NCI-H187 (cell line): Measurements from ENCODE around the gene SORCS2.

Experiments
- DNase-seq, 2 experiments: peaks; one replicate each; lab custom pipeline; 2025; lab: John Stamatoyannopoulos, UW

SORCS2 gene

DNA sequence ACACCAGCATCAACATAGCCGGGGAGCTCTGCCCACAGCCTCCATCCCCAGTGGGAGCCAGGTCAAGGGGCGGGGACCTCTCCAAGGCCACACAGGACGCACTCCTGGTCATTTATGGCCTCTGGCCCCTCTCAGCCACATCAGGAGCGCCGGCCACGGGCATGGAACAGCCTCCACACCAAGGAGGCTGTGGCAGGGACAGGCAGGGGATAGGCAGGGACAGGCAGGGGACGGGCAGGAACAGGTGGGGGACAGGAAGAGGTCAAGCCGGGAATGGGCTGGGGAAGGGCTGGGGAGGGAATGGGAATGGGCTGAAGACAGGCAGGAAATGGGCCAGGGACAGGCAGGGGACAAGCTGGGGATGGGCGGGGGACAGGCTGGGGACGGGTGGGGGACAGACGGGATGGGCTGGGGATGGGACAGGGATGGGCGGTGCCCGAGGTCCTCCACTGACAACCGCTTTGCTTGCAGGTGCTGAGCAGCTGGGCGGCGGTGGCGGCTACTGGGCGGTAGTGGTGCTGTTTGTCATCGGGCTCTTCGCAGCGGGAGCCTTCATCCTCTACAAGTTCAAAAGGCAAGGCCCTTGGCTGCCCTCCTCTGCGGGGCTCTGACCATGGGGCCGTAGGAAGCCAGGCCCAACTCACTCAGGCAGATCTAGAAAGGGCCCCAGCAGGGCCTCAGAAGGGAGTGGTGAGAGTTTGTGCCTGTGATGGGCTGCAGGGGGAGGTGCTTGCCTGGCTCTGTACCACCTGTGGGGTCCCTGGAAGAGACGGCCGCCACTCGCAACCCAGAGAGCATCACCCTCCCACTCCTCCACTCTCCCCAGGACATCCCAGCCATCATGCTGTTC, 541.7 kb downstream of the SORCS2 start:
- no peak for DNase-seq

DNA sequence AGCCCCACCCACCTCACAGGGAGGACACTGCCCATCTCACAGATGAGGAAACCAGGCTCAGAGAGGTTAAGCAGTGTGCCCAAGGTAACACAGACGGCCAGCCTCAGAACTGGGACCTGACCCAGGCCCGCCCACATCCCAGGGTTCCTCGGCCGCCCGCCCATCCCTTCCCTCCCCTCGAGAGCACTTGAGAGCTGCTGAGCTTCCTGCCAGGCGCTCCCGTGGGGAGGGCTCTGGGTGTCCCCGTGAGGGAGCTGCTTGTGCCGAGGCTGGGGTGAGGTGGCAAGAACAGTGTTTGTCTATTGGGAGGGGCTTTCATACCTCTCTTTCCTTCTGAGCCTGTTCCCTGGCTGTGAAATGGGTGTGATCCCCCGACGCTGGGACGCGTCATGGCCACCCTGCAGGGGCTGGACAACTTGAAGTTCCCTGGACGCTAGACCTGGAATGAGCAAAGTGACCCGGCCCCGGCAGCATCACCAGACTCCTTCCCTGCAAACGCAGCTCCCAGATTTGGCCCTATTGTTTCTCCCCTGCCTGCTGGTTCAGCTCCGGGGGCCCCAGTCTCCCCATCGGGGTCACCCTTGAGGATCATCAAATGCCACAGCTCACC, 542.4 kb downstream of the SORCS2 start:
- no peak for DNase-seq

DNA sequence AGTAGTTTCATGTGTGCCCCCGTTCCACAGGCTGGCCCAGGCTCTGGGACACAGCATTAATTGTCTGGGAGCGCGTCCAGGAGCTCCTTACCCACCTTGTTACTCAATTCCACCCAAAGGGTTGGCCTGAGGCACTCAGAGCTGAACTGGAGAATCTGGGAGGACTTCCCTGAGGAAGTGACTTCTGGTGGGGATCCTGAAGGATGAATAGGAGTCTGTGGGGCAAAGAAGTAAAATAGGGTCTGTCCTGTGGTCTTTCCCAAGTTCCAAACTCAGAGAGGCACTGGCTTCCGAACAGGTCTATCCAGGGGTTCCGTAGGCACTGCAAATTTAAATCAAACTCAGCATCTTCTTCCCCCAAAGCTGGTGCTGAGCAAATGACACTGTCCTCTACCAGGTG, 543.1 kb downstream of the SORCS2 start:
- DNase-seq, result no peak

DNA sequence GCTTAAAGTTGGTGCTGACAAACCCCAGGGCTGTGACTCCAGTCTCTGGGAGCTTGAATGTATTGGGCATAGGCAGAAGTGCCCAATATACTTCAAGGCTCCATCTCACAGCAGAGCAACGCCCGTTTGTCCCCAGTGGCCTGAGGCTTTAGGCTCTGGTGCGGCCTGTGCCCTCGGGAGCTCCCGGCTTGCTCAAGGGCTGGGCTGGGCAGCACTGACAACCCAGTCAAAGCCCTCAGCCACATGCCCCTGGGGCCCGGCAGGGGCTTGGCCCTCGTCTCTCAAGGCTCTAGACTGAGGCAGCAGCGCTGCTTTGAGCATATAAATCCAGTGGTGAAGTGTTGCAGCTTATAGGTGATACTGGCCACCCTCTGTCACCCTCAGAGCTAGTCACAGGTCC, 543.6 kb downstream of the SORCS2 start:
- no peak for DNase-seq

DNA sequence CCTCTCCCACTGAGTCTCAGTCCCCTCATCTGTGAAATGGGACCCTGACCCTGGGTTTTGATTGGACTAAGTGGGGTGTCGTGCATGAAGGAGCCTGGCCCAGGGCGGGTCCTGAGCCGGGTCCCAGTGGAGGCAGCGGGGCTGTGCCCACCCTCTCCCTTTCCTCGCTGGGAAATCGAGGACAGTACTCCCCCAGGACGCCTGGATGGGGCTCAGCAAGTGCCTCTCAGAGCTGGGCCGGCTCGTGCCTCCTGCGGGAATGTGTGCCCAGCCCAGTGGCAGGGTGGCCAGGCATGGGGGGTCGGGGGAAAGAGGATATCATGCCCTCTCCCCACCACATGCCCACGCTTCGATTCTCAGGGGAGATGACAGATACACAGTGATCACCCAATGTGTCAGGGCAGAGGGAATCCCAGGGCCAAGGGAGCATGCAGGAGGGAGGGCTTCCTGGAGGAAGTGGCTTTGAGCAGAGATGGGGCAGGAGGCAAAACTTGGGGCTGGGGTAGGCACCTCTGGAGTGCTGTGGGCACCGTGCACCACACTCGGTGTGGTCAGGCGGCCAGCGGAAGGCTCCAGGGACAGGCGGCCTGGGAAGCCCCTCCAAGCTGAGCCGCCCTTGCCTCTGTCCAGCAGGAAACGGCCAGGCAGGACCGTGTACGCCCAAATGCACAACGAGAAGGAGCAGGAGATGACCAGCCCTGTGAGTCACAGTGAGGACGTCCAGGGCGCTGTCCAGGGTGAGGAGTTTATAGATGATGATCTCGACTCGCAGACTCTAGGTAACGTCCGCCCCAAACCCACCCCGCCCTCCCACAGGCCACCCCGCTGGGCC, 544.3 kb downstream of the SORCS2 start:
- DNase-seq, result no peak

DNA sequence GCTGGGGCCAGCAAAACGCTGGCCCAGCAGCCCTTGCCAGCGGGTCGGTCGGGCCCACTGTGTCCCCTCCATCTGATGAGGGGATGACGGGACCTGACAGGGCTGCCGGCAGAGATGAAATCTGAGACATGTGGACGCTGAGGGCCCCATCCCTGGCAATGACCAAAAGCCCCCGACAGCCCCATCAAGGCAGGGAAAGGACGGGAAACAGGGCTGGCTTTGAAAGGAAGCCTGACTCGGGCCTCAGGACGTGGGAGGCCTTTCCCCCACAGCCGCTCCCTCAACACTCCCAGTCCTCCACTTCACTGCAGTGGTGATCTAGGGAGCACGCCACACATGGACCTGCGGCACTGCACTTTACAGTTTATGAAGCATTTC, 544.9 kb downstream of the SORCS2 start:
- DNase-seq, result no peak

DNA sequence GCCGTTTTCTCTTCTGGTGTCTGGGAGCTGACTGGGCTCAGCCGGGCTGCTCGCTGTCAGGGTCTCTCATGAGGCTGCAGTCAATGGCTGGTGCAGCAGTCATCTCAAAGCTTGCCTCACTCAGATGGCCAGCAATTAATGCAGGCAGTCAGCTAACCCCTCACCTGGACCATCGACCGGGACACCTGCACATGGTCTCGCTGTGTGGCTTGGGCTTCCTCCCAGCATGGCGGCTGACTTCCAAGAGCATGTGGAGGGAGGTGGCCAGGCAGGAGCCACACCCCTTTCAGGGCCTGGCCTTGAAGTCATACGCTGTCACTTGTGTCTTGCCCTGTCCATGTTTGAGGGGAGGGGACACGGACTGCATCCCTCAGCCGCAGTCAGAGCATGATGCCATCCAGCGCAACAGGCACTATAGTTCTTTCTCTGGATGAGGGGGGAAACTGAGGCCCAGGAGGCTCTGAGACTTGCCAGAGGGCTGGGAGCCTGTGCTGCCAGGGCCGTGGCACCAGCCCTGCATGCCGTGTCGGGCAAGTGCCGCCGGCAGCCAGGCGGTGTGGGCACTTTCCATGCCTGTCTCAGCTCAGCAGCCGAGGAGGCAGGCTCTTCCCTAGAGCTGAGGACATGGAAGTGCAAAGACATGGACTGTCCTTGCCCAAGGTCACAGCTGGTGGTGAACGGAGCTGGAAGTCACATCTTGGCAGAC, 545.6 kb downstream of the SORCS2 start:
- no peak for DNase-seq

DNA sequence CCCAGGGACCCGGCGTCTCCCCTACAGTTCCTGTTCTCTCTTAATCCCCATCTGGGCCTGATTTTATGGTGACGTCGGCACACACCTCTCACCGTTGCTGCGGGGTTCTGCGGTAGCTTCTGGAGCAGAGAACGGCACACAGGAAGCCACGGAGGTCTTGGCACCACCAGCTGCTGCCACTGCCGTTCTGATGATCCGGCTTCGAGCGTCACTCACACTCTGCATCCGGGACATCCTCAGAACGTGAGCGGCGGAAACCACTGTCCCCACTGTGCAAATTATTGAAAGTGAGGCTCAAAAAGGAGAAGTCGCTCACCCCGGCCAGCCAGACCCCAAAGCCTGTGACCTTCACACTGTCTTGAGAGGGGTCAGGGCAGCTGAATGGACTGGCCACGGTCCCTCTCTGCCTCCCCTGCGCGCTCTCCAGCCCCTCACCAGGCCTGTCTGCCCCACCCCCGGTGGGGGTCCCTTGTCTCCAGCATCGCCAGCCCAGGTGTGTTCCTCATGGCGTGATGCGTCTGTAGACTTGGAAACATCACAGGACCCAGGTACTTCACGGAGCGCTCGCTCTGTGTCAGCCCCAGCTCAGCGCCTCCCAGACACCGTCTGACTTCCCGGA, 546.2 kb downstream of the SORCS2 start:
- no peak for DNase-seq

DNA sequence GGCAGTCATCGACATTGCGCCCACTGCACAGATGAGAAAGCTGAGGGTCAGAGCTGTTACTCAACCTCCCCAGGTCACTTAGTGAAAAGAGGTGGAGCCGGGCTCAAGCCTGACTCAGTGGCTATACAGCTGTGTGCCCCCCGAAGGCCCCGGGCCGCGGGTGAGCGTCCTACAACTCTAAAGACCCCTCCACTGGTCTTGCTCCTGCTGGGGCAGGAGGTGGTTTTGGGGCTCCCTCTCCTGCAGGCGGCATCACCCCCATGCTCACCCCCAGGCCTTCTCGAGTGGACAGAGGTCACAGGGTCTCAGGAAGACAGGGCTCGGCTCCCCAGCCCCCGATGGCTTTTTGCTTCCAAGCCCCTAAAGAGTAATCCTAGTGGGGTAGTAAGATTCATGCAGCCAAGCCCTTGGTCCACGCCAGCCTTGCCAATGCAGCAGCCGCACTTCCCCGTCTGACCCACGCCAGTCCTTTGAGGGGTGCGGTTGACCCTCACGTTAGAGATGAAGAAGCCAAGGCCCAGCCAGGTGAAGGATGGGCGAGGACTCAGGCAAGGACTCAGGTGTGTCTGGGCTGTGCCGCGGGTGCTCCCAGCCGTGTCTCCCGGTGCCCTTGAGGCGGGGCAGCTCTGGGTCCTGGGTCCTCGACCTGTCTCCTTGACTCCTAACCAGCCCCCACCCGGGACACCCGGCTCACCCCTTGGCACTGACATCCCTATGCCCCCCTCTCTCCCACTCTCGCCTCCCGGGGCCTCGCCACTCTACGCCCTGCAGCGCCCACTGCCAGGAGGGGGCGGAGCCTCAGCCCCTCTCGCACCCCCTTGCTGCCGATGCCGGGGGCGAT, 547.0 kb downstream of the SORCS2 start:
- DNase-seq, result no peak

DNA sequence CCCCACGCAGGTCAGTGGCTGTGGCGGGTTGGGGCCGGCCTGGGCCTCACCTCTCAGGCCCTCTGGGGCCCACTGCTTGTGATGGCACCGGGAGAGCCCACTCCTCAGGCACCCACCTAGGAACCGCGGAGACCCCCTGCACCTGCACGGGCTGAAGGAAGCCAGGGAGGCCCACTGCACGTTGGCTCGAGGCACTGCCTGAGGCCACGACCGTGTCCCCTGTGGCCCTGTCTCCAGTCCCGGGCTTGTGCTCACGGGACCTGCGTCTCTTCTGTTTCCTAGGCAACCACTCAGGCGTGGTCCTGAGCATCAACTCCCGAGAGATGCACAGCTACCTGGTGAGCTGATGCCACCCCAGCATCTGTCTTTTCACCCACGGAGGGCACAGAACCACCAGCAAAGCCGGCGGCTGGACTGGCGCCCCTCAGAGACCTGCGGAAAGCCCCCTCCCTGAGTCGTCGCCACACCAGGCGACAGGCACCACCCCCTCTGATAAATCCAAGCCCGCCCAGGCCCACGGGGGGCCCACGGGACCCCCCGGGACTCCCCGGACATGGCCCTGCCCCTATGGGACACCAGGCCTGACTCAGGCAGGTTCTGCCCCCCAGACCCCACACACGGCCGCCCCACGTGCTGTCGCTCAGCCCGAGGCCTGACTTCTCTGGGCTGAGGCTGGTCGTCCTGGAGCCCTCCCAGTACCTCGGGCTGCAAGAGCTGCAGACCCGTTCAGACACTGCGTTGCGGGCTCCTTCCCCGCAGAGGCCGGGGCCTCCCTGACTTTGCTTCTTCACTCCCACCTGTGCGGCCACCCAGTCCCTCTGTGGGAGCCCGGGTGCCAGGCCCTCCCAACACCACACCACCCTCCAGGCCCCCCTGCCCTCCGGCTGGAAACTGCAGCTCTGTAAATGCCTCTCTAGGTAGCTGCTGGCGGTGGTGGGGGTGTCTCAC, 547.9 kb downstream of the SORCS2 start:
- DNase-seq, result no peak

DNA sequence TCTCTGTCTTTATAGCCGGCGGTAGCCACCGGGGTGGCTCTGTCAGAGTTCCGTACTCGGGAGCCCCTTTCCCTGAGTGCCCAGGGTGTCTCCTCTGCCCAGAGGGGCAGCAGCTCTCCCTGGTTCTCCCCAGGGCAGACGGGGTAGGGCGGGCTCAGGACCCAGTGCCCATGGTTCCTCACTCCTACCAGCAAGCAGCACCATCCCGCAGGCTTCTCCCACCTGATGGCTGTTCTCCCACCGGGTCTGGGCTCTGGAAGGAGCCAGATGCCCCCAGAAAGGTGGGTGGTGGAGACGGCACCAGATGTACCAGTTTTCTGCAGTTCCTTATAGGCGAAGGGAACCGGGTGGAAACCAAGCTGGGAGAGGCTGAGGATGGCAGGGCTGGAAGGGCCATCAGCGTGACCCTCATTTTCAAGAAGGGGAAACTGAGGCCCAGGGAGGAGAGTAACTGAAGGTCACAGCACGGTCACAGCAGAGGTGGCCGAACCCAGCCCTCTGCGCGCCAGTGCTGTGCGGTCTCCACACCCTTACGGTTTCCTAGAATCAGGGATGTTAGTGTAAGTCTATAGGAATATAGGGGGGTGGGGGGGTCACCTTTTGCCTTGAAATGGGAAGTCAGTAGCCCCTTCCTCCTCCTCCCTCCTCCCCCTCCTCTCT, 548.7 kb downstream of the SORCS2 start:
- no peak for DNase-seq

DNA sequence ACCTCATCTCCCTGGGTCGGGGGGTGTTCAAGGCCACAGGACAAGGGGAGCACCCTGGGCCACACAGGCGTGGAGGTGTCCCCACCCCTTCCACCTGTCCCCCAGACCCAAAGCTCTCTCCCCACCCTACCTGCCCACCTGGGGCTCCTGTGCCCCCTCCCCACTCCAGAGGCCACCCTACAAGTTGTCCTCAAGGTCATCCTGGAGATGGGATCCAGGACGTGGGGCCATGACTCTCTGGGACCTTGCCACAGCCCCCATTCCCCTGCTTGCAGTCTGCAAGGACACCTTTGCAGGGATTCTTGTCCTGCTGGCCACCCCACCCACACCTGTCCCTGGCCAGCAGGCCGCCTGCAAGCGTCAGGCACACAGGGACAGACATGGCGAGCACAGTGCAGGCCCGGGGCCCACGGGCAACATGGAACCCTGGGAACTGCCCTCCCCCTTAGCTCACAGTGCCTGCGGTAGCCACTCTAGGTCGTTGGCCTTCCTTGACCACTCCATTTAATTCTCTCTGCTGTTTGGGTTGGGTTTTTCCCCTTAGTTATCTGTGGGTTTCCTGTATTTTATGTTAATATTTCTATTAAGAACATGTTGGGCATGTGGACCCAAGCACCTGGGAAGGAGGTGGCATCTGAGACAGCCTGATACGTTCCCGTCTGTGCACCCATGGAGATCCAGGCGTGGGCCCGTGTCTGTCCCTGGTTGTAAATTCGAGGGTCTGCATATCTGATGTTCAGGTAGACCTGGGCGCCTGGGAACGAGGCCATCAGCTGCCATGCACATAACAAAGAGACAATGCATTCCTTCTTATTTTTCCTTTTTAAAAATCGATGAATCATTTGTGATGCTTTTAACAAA, 549.8 kb downstream of the SORCS2 start:
- no peak for DNase-seq

DNA sequence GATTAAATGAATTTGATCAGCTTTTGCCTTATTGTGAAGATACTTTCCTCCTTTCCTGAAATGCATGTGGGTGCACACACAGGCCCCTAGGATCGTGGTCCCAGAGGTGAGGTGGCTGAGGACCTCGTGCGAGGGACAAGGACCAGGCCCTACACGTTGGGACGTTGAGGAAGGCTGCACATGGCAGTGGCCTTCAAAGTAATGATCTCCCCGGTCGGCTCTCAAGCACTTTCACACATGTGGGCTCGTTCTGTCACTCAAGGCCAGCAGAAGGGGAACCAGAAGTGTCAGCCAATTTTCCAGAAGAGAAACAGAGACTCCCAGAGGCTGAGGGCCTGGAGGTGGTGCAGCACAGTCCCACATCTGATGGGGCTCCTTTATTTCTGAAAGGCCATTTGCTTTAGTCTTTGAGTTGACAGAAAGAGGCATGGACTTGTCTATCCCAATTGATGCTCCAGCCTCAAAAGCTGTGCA, 550.5 kb downstream of the SORCS2 start:
- no peak for DNase-seq

DNA sequence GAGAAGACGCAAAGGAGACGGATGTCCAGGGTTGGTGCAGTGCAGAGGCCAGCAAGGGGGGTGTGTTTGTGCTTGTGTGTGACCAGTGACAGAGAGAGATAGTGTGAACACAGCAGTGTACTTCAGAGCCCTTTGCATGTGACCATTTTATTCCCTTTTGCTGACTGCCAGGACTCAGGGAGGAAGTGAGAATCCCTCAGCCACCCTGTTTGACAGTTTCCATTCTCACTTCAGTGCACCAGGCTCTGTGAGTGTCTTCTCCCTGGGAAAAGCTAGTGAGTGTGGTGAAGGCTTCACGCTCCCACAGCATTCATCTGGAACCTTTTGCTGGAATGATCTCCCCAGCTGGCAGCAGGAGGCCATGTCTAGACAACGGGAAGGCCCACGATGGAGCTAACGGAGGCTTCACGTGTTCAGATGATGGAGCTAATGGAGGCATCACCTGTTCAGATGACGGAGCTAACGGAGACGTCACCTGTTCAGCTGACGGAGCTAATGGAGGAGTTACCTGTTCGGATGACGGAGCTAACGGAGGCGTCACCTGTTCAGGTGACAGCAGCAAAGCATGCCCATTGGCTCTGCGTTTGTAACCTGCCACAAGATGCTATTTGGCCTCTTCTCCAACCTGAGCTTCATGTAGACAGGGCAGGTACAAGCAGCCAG, 551.9 kb downstream of the SORCS2 start:
- no peak for DNase-seq

DNA sequence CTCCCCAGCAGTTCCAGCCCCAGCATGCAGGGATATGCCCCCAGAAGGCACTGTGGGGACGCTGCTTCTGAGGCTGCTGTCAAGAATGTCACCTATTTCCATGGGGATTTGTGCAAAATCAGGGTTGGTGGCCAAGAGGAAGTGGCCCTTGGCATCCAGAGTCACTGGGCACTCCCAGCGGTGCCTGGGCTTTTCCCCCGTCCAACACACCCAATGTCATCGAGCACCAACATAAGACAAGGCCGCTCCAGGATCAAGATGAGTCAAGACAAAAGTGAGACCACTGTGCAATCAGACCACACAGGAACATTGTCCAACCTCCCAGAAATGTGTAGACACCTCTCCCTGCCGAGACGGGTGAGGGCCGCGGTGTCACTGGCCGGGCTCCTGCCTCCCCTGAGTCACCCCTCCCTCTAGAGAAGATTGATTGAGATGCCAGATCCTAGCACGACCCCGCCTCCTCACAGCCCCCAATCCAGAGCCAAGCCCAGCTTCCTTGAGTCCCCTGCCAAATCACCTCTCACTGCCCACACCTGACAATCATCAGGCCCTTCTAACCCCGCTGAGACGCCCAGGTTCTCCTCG, 553.1 kb downstream of the SORCS2 start:
- no peak for DNase-seq

DNA sequence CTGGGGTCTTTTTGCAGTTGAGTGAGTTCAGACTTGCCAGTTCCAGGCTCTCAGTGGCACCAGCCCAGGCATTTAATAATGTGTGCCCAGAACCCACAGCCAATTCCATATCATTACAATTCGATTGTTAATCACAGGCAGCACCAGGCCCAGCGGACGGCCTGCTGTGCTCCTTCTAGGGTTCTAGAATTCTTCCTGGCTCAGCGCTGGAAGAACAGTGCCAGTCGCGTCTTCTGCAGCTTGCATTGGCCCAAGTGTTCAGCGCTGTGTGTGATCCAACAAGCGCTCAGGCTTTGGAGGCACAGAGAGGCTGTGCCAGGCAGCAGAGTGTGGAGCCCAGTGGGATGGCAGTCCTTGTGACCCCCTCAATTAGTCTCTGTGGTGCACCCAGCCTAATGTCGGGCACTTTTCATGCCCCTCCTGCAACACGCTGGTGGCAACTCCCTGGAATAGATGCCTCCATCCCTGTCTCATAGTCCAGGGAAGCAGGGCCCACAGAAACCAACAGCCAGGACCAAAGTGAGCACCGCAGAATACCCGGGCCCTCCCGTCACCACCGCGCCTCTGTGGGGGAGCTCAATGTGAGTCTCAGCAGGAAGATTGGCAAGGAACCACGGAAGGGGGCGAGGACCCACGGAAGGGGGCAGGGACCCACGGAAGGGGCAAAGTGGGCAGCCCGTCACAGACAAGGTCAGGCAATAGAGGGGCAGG, 554.2 kb downstream of the SORCS2 start:
- no peak for DNase-seq

DNA sequence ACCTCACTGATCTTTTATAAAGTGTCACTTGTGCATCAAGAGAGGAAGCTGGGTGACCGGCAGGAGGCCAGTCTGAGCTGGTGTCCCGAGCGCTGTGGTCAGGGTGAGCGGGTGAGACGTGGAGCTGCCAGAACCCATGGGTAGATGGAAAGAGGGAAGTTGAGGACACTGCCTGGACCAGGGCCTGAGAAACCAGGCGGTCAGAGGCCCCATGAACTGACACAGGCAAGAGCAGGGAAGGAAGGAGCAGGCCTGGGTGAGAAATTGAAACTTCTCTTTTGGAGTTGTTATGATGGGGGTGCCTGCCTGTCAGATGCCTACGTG, 554.7 kb downstream of the SORCS2 start:
- DNase-seq, result no peak
